GM23338 (cell line): Measurements from ENCODE around the gene PIP5K1A. TPM values are rescaled to one million over a fixed set of nuclear protein-coding genes. Genes with fewer than 3 reads are reported as not detected.
A peak's percentile ranks its signal among the peaks of the same experiment; 100 is the strongest.

Experiments
- ATAC-seq: fragments of 200-7000 bp; cut with Tn5 transposase; 3 replicates; pipeline ENCODE4 v1.9.1; 2020
- DNase-seq: peaks from one replicate; pipeline ENCODE4 v3.0.0-alpha.2; 2015; ENCODE audit warnings: low spot score
- H2AFZ ChIP-seq: fragments of 200-600 bp; sonication (generic); 2 replicates; pipeline ENCODE4 v1.8.0; 2016; ENCODE audit warnings: antibody characterized with exemption, mild to moderate bottlenecking, moderate library complexity
- H3F3A ChIP-seq: fragments of 200-600 bp; sonication (generic); replicated peaks from 2 replicates; pipeline ENCODE4 v1.8.0; 2017; ENCODE audit warnings: antibody characterized with exemption, mixed run types, low read depth
- H3K27ac ChIP-seq: fragments of 200-600 bp; sonication (generic); 2 replicates; pipeline ENCODE4 v1.6.1; 2016; ENCODE audit warnings: low read depth
- H3K27me3 ChIP-seq: fragments of 200-600 bp; sonication (generic); 2 replicates; pipeline ENCODE4 v1.8.0; 2016; ENCODE audit warnings: mild to moderate bottlenecking, mixed run types, moderate library complexity; ENCODE audit not compliant: insufficient read depth
- H3K36me3 ChIP-seq: fragments of 200-600 bp; sonication (generic); 2 replicates; pipeline ENCODE4 v1.8.0; 2016; ENCODE audit warnings: mild to moderate bottlenecking; ENCODE audit not compliant: insufficient read depth
- H3K4me1 ChIP-seq: fragments of 200-600 bp; sonication (generic); 2 replicates; pipeline ENCODE4 v1.8.0; 2016; ENCODE audit warnings: mild to moderate bottlenecking, moderate library complexity; ENCODE audit not compliant: insufficient read depth
- H3K4me2 ChIP-seq: fragments of 200-600 bp; sonication (generic); 2 replicates; pipeline ENCODE4 v1.7.1; 2017; ENCODE audit warnings: mixed run types
- H3K4me3 ChIP-seq: fragments of 200-600 bp; sonication (generic); 2 replicates; pipeline ENCODE4 v1.6.1; 2016; ENCODE audit warnings: mixed run types
- H3K79me2 ChIP-seq: fragments of 200-600 bp; sonication (generic); replicated peaks from 2 replicates; pipeline ENCODE4 v1.8.0; 2017; ENCODE audit warnings: mild to moderate bottlenecking; ENCODE audit not compliant: insufficient read depth
- H3K9me2 ChIP-seq: fragments of 200-600 bp; sonication (generic); 2 replicates; pipeline ENCODE4 v1.8.0; 2017; ENCODE audit not compliant: insufficient read depth
- H4K20me1 ChIP-seq: fragments of 200-600 bp; sonication (generic); replicated peaks from 2 replicates; pipeline ENCODE4 v1.8.0; 2017; ENCODE audit warnings: mild to moderate bottlenecking; ENCODE audit not compliant: insufficient read depth
- H3K27ac Mint-ChIP-seq: 2 replicates; pipeline ENCODE4 v1.8.0; 2020; ENCODE audit warnings: inconsistent platforms, mild to moderate bottlenecking, moderate library complexity, mixed read lengths
- H3K27me3 Mint-ChIP-seq: 3 replicates; pipeline ENCODE4 v1.8.0; 2022; ENCODE audit warnings: low read depth, mild to moderate bottlenecking, moderate library complexity, mixed read lengths, inconsistent platforms; ENCODE audit not compliant: insufficient read depth, poor library complexity
- H3K36me3 Mint-ChIP-seq: 3 replicates; pipeline ENCODE4 v1.8.0; 2021; ENCODE audit warnings: low read depth, mild to moderate bottlenecking, inconsistent platforms, moderate library complexity, mixed read lengths
- H3K4me1 Mint-ChIP-seq: 3 replicates; pipeline ENCODE4 v1.8.0; 2020; ENCODE audit warnings: mild to moderate bottlenecking, inconsistent platforms, mixed read lengths
- H3K4me3 Mint-ChIP-seq: 3 replicates; pipeline ENCODE4 v1.8.0; 2021; ENCODE audit warnings: moderate library complexity, mild to moderate bottlenecking, inconsistent platforms, mixed read lengths
- H3K9me3 Mint-ChIP-seq: 3 replicates; pipeline ENCODE4 v1.8.0; 2020; ENCODE audit warnings: moderate library complexity, mild to moderate bottlenecking, inconsistent platforms, mixed read lengths
- CREB1 ChIP-seq: fragments of 250-450 bp; sonication (Bioruptor Pico); IDR thresholded peaks from 2 replicates; pipeline ENCODE4 v1.5.0; 2020; ENCODE audit warnings: low read depth, mild to moderate bottlenecking, moderate library complexity
- EZH2 ChIP-seq: fragments of 200-600 bp; sonication (generic); IDR thresholded peaks from one replicate; pipeline ENCODE4 v1.8.0; 2017; ENCODE audit warnings: antibody characterized with exemption, mild to moderate bottlenecking, low read depth; ENCODE audit not compliant: unreplicated experiment
- JUNB ChIP-seq: IDR thresholded peaks from one replicate; pipeline ENCODE4 v1.6.1; 2016; ENCODE audit warnings: antibody characterized with exemption; ENCODE audit not compliant: unreplicated experiment
- POLR2AphosphoS5 ChIP-seq: IDR thresholded peaks from 2 replicates; pipeline ENCODE4 v1.6.1; 2016; ENCODE audit warnings: antibody characterized with exemption, low read depth
- STAT1 ChIP-seq: IDR thresholded peaks from one replicate; pipeline ENCODE4 v1.6.1; 2016; ENCODE audit warnings: antibody characterized with exemption; ENCODE audit not compliant: unreplicated experiment
- ZNF114 ChIP-seq: fragments of 250-450 bp; sonication (Bioruptor Pico); IDR thresholded peaks from 2 replicates; pipeline ENCODE4 v1.5.0; 2020; ENCODE audit warnings: mild to moderate bottlenecking, moderate library complexity
- ZNF331 ChIP-seq: fragments of 250-450 bp; sonication (Bioruptor Pico); IDR thresholded peaks from 2 replicates; pipeline ENCODE4 v1.5.0; 2020; ENCODE audit warnings: low read depth, mild to moderate bottlenecking, moderate library complexity
- polyA plus RNA-seq: library from polyadenylated mRNA; unstranded; fragments of >200 nt; fragmentation: Nextera tagmentation; extraction: Ambion mirVana; gene quantifications from 2 replicates; pipeline ENCODE4 v1.2.1, GENCODE V29; 2016
- total RNA-seq: library from RNA; depleted of rRNA; stranded (reverse); fragments of >200 nt; shearing (Covaris generic); gene quantifications from 2 replicates; pipeline ENCODE4 v1.2.3, GENCODE V29; 2014
- TF ChIP-seq, protein P1 (sequence below): IDR thresholded peaks from one replicate; pipeline ENCODE4 v1.6.1; 2018; ENCODE audit warnings: antibody characterized with exemption; ENCODE audit not compliant: unreplicated experiment
- TF ChIP-seq, protein P2 (sequence below), 2 experiments: fragments of 200-600 bp in 1 of 2; sonication (generic) in 1 of 2; conservative IDR thresholded peaks; 2 replicates each; pipeline versions ENCODE4 v1.5.1 to v1.6.1; 2016 to 2017; ENCODE audit warnings: antibody characterized with exemption in 2 of 2, low read depth in 2 of 2, mild to moderate bottlenecking in 2 of 2, moderate library complexity in 1 of 2
- TF ChIP-seq, protein P3 (sequence below): IDR thresholded peaks from 2 replicates; pipeline ENCODE4 v1.6.1; 2016; ENCODE audit warnings: antibody characterized with exemption

Gene PIP5K1A
- total and polyA plus RNA-seq, 2 experiments from 2014 or later, result 23.2 to 63.3 TPM

- Mint-ChIP-seq H3K27me3 (peaks cover 25% of the 10 kb centered on the region), H3K36me3 (peaks cover 22% of the 10 kb centered on the region), H3K4me1 (peaks cover 19% of the 10 kb centered on the region), H3K27ac (peak overlapping the region; percentile 100), H3K4me3 (peak overlapping the region; percentile 98), H3K9me3 (no peaks in the 10 kb centered on the region)
- DNase-seq, result peak; percentile 98
- Histone ChIP-seq H2AFZ (no peak overlapping the region; the same call in 1 of the 2 replicates), H3K27me3 (no peaks in the 10 kb centered on the region), H4K20me1 (0 out of 2 replicates have a peak, but pooled peaks cover 5% of the 10 kb centered on the region), H3K9me2 (no peaks in the 10 kb centered on the region), H3K79me2 (peaks cover 34% of the 10 kb centered on the region), H3K4me3 (peak overlapping the region; percentile 64), H3K36me3 (0 out of 2 replicates have a peak, but pooled peaks cover 5% of the 10 kb centered on the region), H3K4me1 (peaks cover 6% of the 10 kb centered on the region; the same call in 1 of the 2 replicates), H3K27ac (peak overlapping the region; percentile 99), H3K4me2 (peak overlapping the region; percentile 64), H3F3A (0 out of 2 replicates have a peak, but pooled peaks cover 10% of the 10 kb centered on the region)
- peak; percentile 46 for ATAC-seq
- TF ChIP-seq, protein P1, sequence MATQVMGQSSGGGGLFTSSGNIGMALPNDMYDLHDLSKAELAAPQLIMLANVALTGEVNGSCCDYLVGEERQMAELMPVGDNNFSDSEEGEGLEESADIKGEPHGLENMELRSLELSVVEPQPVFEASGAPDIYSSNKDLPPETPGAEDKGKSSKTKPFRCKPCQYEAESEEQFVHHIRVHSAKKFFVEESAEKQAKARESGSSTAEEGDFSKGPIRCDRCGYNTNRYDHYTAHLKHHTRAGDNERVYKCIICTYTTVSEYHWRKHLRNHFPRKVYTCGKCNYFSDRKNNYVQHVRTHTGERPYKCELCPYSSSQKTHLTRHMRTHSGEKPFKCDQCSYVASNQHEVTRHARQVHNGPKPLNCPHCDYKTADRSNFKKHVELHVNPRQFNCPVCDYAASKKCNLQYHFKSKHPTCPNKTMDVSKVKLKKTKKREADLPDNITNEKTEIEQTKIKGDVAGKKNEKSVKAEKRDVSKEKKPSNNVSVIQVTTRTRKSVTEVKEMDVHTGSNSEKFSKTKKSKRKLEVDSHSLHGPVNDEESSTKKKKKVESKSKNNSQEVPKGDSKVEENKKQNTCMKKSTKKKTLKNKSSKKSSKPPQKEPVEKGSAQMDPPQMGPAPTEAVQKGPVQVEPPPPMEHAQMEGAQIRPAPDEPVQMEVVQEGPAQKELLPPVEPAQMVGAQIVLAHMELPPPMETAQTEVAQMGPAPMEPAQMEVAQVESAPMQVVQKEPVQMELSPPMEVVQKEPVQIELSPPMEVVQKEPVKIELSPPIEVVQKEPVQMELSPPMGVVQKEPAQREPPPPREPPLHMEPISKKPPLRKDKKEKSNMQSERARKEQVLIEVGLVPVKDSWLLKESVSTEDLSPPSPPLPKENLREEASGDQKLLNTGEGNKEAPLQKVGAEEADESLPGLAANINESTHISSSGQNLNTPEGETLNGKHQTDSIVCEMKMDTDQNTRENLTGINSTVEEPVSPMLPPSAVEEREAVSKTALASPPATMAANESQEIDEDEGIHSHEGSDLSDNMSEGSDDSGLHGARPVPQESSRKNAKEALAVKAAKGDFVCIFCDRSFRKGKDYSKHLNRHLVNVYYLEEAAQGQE, result peak; percentile 15
- TF ChIP-seq ZNF331 (CRISPR knock-in tag), result no peak
- no peak for TF ChIP-seq EZH2
- no peak for TF ChIP-seq ZNF114 (CRISPR knock-in tag)
- no peak for TF ChIP-seq JUNB
- TF ChIP-seq STAT1, result no peak
- TF ChIP-seq, protein P2, sequence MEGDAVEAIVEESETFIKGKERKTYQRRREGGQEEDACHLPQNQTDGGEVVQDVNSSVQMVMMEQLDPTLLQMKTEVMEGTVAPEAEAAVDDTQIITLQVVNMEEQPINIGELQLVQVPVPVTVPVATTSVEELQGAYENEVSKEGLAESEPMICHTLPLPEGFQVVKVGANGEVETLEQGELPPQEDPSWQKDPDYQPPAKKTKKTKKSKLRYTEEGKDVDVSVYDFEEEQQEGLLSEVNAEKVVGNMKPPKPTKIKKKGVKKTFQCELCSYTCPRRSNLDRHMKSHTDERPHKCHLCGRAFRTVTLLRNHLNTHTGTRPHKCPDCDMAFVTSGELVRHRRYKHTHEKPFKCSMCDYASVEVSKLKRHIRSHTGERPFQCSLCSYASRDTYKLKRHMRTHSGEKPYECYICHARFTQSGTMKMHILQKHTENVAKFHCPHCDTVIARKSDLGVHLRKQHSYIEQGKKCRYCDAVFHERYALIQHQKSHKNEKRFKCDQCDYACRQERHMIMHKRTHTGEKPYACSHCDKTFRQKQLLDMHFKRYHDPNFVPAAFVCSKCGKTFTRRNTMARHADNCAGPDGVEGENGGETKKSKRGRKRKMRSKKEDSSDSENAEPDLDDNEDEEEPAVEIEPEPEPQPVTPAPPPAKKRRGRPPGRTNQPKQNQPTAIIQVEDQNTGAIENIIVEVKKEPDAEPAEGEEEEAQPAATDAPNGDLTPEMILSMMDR (conservative IDR thresholded peaks at IDR 0.05; ENCODE audit: low read depth in 2 of 2), result no peak
- peak; percentile 79 for TF ChIP-seq POLR2AphosphoS5
- peak; percentile 89 for TF ChIP-seq CREB1 (CRISPR knock-in tag)
- TF ChIP-seq, protein P3, sequence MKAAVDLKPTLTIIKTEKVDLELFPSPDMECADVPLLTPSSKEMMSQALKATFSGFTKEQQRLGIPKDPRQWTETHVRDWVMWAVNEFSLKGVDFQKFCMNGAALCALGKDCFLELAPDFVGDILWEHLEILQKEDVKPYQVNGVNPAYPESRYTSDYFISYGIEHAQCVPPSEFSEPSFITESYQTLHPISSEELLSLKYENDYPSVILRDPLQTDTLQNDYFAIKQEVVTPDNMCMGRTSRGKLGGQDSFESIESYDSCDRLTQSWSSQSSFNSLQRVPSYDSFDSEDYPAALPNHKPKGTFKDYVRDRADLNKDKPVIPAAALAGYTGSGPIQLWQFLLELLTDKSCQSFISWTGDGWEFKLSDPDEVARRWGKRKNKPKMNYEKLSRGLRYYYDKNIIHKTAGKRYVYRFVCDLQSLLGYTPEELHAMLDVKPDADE, result peak; percentile 48
These were observed 83.0 kb downstream of the PIP5K1A start for GRCh38 chr1:151281225-151281968.
